ENCODE results near the gene ASPDH. TPM values are rescaled to one million over a fixed set of nuclear protein-coding genes. Genes with fewer than 3 reads are reported as not detected.
A peak's percentile ranks its signal among the peaks of the same experiment; 100 is the strongest.

ASPDH gene
- total RNA-seq, 1 experiment from 2014 or later = not detected

DNA sequence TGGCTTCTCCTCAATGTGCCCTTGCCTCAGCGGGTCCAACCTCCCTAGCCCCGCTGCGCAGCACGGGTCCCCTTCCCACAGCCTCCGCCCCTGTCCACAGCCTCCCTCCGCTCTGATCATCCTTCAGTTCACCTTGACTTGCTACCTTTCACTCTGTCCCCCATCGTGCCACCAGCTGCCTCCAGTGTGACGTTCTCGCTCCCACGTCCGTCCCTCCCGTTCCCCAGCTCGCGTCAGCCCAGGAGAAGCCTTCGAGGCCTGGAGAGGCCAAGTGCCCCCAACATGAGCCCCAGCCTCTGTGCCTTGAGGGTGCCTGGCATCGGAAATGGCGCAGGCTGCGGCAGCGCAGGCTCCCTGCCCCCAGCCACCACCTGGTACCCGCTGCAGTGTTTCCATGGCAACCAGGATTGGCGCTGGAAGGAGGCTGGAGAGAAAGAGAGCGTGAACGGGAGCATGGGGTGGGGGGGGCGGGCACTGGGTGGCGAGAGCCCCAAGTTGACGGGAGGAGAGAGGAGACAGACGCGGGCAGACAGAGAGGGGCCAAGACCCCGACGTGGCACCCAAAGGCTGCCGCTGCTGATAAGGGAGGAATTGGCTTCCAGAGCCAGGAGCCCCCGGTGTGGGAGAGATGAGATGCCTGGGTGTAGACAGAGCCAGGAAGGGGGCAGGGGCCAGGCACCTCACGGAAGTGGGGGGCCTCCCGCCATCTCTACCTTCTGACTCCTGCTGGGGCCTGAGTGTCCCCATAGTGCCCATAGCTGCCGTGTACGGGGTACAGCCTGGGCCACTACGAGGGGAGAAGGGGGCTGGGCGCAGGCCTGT is 844 bp upstream of the ASPDH start:
- no peak for DNase-seq (ENCODE audit: low read depth)

DNA sequence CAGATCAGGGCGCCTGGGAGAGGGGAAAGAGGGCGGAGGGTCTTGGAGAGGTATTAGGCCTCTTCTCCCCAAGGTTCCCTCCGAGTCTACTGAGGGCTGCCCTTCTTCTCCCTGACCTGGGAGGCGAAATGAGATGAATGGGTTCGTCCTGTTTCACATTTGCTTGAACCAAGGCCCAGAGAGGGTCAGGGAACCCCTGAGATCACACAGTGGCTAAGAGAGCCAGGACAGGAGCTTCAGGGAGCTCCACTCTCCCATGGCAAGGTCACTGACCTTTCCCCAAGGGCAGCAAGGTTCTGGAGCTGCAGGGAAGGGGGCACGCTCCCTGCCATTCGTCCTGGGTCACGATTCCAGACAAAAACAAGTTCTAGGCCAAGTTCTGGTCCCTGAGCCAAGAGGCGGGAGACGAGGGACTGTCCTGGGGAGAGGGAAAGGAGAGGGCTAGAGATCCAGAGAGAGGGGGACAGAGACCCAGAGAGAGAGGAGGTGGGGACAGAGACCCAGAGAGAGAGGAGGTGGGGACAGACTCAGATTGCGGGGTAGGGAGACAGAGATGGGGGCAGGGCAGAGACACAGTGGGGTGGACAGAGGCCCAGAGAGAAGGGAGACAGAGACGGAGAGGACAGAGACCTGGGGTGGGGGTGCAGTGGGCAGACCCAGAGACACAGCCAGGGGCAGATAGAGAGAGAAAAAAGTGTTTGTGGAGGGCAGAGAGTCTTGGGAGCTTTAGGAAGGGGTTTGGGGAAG is 541 bp downstream of the ASPDH start:
- DNase-seq (ENCODE audit: low read depth) = no peak

DNA sequence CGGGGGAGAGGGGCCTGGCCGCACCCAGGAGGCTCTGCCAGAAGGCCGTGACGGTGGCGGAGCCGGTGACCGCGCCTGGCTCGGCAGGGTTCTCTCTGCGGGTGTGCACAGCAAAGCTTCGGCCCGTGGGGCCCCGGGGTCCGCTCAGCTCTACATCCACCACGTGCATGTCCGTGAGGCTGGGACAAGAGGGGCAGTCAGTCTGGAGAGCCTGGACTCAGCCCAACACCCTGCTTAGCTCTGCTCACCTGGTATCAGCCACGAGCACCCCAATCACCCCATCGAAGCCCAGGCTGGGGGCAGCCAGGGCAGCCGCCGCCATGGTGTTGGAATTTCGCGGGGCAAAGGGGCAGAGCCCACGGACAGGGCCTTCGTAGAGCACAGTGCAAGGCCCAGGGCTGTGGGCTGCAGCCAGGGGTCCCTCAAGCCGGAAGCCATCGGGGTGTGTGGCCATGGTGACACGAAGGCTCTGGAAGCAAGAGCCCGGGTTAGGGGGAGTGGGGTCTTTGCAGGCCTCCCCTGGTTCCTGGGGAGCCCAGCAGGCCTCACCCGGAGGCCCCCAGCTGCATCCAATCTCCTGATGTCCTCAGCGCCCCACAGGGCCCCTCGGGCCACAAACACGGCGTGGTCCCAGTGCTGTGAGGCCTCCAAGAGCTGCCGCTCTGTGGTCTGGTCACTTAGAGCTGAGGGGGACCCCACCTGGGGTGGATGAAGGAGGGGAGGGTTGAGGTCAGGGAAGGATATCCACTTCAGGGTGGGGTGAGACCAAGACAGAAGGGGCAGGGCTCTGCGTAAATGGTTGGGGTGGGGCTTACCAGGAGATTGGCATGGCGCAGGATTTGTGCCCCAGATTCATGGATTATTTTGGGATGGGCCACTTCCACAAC is 1.4 kb downstream of the ASPDH start:
- no peak for DNase-seq (ENCODE audit: low read depth)

DNA sequence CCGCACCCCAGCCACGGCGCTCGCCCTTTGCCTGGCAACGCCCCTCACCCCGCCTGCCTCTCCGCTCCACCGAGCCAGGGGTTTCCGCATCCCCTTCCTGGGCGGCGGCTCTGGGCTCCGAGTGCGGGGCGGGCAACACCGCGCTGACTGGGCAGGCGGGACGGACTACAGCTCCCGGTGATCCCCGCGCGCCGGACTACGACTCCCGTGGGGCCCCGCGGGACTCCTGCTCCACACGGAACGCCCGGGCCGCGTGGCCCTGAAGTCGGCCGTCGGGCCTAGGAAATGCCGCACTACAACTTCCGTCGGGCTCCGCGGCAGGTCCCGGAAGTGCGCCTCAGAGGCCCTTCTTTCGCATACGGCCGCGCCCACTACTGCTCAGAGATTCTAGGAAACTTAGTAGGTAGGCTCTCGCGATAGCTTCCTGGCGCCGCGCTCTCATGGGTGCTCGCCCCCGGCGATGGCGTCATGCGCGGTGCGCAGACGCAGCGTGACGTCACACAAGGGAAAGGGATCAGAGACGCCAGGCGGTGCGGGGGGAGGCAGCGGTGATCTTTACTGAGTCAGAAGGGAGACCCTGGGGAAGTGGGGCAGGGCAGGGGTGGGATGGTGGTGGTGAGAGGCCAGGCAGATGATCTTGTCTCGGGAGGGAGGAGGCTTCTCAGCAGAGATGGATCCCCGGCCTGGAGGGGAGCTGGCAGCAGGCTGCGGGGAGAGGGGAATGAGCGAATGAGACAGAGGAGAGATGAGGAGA is 2.5 kb downstream of the ASPDH start, which contains the start of gene JOSD2:
Gene JOSD2, minus strand, starts transcription at position 123 of the 754 bp plus-strand sequence. CDS start 760 bp downstream, outside the sequence.
- peak; percentile 99 for DNase-seq (ENCODE audit: low read depth)

DNA sequence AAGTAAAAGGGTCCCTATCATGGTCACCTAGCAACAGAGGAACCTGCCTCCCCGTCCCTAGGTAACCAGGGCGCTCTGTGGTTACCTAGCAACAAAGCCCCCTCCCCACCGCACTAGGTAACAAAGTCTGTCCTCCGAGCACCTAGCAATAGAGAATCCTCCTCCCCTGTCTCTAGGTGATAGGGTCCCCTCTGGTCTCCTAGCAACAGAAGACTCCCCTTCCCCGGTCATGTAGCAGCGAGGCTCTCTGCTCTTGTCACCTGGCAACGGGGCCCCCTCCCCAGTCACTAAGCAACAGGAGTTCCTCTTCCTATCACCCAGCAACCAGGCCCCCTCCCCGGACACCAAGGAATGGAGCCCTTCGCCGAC is 3.0 kb downstream of the ASPDH start:
- DNase-seq (ENCODE audit: low read depth) = no peak

DNA sequence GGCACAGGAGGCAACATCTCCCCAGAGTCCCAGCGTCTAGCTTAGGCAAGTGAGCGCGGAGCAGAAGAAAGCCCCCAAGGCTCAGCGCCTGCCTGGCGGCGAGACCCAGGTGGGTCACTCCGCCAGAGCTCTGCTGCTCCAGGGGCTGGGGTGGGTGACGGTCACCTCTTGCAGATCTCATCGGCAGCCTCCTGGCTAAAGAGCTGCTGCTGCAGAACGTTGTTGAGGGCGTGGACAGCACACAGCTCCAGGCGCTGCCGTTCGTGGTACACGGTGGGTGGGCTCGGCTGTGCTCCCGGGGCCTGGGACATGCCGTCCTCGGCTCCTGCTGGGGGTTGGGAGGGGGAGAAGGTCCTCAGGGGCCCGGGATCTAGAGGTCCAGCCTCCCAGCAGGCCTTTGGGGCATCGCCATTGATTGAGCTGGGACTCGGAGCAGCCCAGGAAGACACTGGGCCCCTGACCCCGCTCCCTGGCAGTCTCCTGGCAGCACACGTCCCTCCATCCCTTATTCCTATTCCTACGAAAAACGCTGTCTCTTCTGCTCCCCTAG is 3.5 kb downstream of the ASPDH start:
- DNase-seq (ENCODE audit: low read depth) = no peak

DNA sequence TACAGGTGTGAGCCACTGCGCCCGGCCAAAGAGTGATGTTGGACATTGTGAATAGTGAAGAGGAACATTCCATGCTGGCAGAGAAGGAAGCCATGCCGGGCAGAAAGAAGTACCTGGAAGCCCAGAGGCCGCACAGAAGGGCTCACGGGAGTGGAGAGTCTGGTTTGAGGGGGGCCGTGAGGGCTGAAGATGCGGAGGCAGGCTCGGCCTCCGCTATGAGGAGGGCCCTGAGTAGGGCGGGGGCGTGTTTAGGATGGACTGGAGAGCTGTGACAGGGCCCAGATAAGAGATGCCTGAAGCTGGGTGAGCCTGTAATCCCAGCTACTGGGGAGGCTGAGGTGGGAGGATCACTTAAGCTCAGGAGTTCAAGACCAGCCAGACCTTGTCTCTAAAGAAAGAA is 4.3 kb downstream of the ASPDH start:
- DNase-seq (ENCODE audit: low read depth) = no peak

DNA sequence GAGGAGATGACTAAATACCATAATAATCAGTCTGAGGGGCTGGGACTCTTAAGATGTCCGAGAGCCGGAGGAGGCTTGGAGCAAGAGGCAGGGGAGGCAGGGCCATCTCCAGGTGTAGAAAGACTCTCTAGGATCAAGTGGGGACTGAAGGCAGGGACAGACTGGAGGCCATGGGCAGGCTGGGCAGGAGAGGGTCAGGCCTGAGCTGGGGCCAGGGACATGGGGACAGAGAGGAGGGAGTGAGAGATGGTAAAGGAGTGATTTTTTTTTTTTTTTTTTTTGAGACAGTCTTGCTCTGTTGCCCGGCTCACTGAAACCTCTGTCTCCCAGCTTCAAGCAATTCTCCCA is 4.9 kb downstream of the ASPDH start:
- no peak for DNase-seq (ENCODE audit: low read depth)

DNA sequence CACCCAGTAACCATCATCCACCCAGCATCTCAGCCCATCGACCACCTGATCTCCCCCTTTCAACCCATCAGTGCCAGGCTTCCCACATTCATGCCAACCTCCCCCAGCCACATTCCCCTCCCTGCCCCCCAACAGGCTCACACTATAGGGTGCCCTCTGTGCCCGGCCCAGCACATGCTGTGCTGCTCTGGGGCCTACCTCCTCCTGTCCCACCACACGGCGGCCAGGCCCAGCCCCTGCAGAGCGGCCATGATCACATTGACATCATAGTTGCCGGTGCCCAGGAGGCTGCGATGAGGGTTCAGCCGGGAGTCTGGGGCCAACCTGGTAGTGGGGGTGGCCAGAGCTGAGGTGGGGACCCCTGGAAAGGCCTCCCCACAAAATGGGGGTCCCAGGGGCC is 6.3 kb downstream of the ASPDH start:
- DNase-seq (ENCODE audit: low read depth) = no peak

DNA sequence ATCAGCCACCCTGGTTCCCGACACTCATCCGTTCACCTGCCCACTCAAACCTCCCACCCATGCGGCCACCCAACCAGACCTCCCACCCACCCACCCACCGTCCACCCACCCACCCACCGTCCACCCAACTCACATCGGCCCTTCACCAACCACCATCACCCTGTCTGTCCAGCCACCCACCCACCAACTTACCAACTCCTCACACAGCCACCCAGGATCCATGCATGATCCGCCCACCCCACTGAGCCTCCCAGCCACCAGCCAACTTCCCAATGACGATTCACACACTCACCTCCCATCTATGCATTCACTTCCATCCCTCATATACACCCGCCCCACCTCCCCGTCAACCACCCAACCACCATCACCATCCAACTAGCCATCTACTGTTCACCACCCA is 7.0 kb downstream of the ASPDH start:
- DNase-seq (ENCODE audit: low read depth) = no peak

DNA sequence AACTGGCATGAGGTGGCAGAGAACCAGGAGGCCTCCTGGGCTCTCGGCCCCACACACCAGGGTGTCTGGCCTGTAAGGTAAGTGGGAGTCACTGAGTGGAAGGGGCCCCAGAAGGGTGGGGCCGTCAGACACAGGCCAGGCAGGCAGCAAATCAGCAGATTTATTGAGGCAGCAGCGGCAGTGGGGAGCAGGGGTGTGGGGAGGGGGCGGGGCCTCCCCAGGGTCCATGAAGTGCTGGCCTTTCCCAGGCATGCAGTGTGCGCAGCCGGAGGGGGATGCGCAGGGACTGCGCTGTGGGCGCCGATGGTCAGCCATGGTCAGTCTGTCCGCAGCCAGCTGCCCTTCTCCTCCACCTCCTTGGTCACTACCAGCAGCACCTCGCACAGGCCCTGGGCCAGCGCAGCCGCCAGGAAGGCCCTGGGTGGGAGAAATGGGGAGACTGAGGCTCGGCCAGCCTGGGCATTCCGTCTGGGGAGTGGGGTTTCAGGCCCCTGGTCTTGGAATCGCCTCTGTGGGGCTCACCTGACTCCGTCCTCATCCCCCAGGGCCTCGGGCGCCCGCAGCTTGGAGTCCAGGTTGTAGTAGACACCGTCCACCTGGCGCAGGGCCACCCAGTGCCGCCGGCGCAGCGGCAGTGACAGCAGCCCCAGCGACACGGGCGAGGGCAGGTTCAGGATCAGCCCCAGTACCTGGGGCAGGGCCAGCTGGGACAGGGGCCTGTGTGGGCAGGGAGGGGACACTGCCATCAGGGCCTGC is 7.7 kb downstream of the ASPDH start:
- no peak for DNase-seq (ENCODE audit: low read depth)

DNA sequence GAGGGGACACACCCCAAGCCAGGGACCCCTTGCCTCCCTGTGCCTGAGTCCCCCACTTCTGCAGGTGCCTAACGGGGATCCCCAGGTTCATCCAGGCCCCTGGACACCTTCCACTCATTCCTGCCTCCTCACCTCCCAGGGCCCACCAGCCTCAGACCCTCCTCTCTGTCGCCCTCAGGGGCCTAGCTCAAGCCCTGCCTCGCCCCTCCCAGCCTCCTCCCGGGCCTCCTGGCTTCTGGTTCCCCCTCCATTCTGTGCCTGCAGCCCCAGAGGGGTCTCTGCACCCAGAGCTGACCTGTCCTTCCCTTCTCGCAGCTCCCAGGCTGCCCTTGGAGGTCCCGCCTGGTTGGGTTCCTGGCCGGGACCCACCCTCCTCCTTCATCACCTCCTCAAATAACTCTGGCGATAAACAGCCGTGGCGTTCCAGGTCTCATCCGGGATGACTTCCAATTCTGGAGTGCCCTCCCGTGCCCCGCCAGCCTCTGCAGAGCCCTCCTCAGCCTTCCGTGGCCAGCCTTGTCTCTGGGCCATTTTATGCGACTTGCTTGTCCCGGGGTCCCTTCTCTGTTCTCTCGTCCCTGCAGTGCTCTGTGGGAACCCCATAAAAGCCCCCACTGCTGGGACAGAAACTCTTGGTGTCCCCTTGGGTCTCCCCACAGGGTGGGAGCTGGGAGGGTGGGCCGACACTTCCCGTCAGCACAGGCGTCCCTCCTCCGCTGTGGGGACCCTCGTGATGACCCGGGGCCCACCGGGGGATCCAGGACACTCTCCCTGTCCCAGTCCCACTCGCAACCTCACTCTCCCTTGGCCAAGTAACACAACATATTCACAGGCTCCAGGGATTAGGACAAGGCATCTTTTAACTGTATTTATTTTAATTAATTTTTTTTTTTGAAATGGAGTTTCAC is 11.9 kb downstream of the ASPDH start:
- DNase-seq (ENCODE audit: low read depth) = no peak

DNA sequence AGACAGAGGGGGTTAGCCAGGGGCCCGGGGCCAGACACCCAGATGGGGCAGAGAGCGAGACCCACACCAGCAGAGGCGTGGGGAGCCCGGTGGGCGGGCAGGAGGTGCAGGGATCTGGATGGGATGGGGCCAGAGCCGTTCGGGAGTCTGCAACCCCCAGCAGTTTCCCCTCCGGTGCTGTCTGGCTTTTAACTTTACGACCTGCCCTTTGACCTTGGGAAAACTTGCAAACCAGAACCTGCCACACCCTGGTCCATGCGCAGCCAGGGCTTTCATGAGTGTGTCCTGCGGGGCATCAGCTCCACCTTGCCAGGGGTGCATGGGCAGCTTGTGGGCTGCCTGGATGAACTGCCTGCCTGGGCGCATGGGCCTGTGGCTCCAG is 12.5 kb downstream of the ASPDH start:
- no peak for DNase-seq (ENCODE audit: low read depth)

DNA sequence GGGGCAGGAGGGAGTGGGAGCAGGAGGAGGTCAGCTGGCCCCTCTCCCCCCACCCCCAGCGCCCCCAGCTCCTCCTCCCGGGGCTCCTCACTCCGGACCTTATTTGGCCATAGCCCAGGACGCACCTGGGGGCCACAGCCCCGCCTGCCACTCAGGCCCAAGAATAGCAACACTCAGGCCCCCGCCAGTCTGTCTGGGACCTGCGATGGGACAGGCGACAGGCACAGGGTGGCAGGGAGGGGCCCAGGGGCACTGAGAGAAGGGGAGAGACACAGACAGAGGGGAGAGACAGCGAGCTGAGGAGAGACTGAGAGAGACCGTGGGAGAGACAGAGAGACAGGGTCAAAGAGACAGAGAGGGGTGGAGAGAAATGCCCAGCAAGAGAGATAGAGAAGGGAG is 13.0 kb downstream of the ASPDH start:
- DNase-seq (ENCODE audit: low read depth) = no peak

DNA sequence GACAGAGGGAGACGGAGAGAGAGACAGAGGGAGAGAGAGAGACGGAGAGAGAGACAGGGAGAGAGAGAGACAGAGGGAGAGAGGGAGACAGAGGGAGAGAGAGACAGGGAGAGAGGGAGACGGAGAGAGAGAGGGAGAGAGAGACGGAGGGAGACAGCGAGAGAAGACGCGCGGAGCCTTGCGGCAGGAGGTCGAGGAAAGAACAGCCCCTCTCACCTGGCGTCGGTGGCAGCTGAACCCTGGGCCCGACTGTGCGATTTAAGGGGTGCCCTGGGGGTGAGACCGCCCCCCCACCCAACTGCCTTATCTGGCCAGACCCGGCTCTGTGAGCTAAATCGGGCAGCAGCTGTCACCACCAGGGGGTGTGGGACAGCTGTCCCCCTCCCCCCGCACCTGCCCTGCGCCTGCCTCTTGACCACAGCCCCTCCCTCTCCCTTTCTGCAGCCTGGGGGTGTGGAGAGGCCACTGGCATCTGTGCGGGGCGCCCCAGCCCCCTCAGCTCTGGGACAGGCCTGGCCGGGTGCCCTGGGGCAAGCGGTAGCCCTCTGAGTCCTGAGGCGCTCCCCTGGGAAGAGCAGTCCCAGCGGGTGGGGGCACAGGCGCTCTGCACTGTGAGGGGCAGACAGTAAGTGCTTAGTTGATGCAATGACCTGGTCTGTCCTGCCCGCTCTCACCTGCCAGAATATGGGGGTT is 13.5 kb downstream of the ASPDH start:
- no peak for DNase-seq (ENCODE audit: low read depth)

DNA sequence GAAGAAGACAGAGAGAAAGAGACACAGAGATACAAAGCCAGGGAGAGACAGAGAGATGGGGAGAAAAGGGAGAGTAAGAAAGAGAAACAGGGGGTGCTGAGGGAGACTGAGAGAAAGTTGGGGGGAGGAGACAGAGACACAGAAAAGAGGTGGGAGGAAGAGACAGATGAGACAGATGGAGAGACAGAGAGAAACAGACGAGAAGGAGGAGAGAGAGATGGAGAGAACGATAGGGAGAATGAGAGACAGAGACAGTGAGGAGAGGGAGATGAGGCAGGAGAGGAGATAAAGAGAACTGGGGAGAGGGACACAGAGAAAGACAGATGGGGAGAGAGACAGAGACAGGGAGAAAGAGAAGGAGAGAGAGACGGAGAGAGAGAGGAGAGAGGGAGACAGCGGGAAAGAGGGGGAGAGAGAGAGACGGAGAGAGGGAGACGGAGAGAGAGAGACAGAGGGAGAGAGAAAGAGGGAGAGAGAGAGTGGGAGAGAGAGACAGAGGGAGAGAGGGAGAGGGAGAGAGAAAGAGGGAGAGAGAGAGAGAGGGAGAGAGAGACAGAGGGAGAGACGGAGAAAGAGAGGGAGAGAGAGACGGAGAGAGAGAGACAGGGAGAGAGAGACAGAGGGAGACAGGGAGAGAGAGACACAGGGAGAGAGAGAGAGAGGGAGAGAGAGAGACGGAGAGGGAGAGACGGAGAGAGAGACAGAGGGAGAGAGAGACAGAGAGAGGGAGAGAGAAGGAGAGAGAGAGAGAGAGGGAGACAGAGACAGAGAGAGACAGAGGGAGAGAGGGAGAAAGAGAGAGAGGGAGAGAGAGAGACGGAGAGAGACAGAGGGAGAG is 15.3 kb downstream of the ASPDH start:
- no peak for DNase-seq (ENCODE audit: low read depth)

DNA sequence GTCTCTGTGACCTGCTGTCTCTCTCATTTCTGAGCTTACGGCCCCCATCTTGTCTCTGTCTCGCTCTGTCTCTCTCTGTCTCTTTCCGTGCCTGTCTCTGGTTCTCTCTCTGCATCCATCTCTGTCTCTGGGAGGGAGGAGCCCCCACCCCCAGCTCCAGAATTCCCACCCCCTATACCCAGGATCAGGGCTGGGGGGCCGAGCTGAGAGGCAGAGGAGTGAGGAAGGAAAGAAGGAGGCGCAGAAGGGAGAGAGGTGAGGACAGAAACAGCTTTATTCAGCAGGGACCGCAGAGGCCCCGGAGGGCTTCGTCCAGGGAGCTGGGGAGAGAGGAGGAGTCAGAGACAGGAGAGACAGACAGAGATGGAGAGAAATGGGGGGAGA is 16.7 kb downstream of the ASPDH start:
- DNase-seq (ENCODE audit: low read depth) = no peak
